Activated naive CD8-positive, alpha-beta T cell treated with anti-CD3 and anti-CD28 coated beads for 36 hours (primary cell): ENCODE data around the gene SLC7A1. TPM values are rescaled to one million over a fixed set of nuclear protein-coding genes. Genes with fewer than 3 reads are reported as not detected.

Source experiments
- DNase-seq: peaks from one replicate; pipeline ENCODE4 v3.0.0; 2021
- H3K27ac Mint-ChIP-seq: one replicate; pipeline ENCODE4 v1.8.0; 2022; ENCODE audit warnings: mild to moderate bottlenecking, moderate library complexity, mixed read lengths
- H3K27me3 Mint-ChIP-seq: one replicate; pipeline ENCODE4 v1.8.0; 2022; ENCODE audit warnings: mild to moderate bottlenecking, mixed read lengths
- H3K36me3 Mint-ChIP-seq: one replicate; pipeline ENCODE4 v1.8.0; 2021; ENCODE audit warnings: mild to moderate bottlenecking, mixed read lengths
- H3K4me1 Mint-ChIP-seq: one replicate; pipeline ENCODE4 v1.8.0; 2021; ENCODE audit warnings: mixed read lengths
- H3K4me3 Mint-ChIP-seq: one replicate; pipeline ENCODE4 v1.8.0; 2022; ENCODE audit warnings: mild to moderate bottlenecking, moderate library complexity, mixed read lengths
- H3K9me3 Mint-ChIP-seq: one replicate; pipeline ENCODE4 v1.8.0; 2022; ENCODE audit warnings: mixed read lengths
- total RNA-seq, 2 experiments: library from RNA; stranded (reverse); gene quantifications; one replicate each; pipeline ENCODE4 v1.2.3, GENCODE V29; 2021

The SLC7A1 gene
- total RNA-seq, 2 experiments from 2014 or later = 152 to 155 TPM

DNA sequence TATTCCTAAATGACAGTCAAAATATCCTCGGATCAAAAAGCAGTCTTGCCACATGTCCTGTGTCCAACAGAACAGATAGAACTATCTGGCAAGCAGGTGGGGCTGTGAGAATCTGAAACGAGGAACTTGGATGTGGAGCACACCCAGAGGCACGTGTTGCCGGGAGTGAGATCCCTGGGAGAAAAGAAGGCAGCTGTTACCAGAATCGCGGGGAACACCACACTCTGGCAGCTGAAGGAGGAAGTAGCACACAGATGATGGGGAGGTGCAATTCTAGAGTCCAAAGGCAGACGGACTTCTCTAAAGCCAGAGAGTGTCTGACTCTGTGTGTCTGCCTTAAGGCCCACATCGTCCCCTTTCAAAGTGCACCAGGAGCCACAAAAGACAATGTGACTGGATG lies 22.3 kb downstream of the SLC7A1 start:
- Mint-ChIP-seq H3K27ac (no peak overlapping the region), H3K9me3 (no peaks in the 10 kb centered on the region), H3K4me3 (no peak overlapping the region), H3K27me3 (no peaks in the 10 kb centered on the region), H3K36me3 (peaks cover 53% of the 10 kb centered on the region), H3K4me1 (peaks cover 35% of the 10 kb centered on the region)
- DNase-seq = no peak

- Mint-ChIP-seq H3K36me3 (peaks cover 53% of the 10 kb centered on the region), H3K27me3 (no peaks in the 10 kb centered on the region), H3K4me1 (peaks cover 35% of the 10 kb centered on the region), H3K9me3 (no peaks in the 10 kb centered on the region), H3K4me3 (no peak overlapping the region), H3K27ac (no peak overlapping the region)
- DNase-seq = no peak
These were observed 22.9 kb downstream of the SLC7A1 start for GRCh38 chr13:29572575-29572974.

DNA sequence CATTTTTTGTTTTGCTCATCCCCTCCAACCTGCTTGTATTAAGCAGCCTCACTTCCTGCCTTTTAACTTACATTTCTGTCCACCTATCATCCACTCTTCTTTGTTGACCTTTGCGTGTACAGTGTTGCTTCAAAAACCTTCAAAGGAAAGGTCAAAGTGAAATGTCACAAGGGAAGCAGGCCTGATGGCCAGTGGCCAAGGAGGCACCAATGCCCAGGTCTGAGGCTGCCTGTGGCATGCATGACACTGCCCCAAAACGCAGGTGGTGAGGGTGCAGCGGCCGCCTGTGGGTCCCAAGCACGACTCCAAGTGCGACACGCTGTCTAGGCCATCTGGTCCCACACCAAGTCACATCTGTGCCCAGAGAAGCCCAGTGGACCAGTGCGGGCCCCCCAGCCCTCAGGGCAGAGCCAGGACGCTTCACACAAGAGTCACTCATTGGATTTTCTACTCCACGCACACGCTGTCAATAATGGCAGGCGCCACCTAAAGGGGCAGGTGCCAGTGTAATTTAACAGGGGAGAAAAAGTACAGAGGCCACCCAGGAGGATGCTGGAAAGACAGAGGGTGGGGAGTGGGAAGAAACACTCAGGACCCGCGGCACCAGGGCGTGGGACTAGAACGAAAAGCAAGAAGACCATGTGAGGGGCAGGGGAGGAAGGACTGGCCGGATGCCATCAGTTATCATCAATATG lies 23.5 kb downstream of the SLC7A1 start:
- no peaks in the 10 kb centered on the region for H3K27me3 Mint-ChIP-seq
- peaks cover 54% of the 10 kb centered on the region for H3K36me3 Mint-ChIP-seq
- peaks cover 35% of the 10 kb centered on the region for H3K4me1 Mint-ChIP-seq
- no peak for DNase-seq
- no peak overlapping the region for H3K4me3 Mint-ChIP-seq
- no peaks in the 10 kb centered on the region for H3K9me3 Mint-ChIP-seq
- no peak overlapping the region for H3K27ac Mint-ChIP-seq

DNA sequence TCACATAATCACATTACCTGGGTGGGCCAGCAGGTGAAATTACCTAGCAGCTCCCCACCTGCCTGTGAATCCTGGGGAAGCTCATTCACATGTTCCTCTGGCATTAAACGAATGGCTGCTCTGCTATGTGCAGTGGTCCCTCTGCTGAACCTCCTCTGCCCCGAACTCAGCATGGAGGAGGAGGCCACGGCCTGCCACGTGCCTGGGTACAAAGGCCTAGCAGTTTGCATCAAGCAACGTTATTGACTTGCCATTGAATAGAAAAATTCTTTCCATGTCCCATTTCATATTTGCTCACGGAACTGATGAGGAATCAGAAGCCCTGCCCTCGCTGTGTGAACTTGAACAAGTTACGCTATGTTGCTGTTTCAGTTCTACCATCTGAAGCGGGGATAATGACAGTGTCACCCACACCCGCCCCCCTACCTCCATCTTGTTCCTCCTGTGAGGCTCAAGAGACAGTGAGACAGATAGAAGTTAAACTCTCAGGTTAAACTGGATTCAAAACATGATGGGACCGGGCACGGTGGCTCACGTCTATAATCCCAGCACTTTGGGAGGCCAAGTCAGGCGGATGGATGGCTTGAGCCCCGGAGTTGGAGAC lies 25.3 kb downstream of the SLC7A1 start:
- Mint-ChIP-seq H3K4me1 (peaks cover 45% of the 10 kb centered on the region), H3K27ac (no peak overlapping the region), H3K9me3 (no peaks in the 10 kb centered on the region), H3K4me3 (no peak overlapping the region), H3K36me3 (peaks cover 51% of the 10 kb centered on the region), H3K27me3 (no peaks in the 10 kb centered on the region)
- DNase-seq = no peak

GRCh38 chr13:29569253-29570050 lies 26.0 kb downstream of the SLC7A1 start:
- DNase-seq = no peak
- Mint-ChIP-seq H3K4me3 (no peak overlapping the region), H3K27ac (no peak overlapping the region), H3K36me3 (peaks cover 49% of the 10 kb centered on the region), H3K27me3 (no peaks in the 10 kb centered on the region), H3K4me1 (peaks cover 46% of the 10 kb centered on the region), H3K9me3 (no peaks in the 10 kb centered on the region)

DNA sequence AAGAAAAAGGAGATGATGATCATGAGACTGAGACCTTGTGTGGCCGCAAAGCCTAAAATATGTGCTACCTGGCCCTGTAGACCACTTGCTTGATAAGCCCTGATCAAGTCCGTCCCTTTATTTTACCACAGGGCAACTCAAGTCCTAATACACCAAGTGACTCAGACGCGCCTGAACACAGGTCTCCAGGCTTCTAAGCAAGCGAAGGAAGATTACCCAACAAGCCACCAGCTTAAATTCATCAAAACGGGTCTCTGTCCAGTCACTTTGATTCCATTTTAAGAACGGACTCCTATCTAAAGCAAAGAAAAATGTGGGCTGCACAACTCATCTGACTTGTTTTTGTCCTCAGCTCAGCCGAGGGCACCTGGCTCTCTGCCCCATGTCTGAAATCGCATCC lies 26.8 kb downstream of the SLC7A1 start:
- Mint-ChIP-seq H3K27ac (no peak overlapping the region), H3K4me3 (no peak overlapping the region), H3K27me3 (no peaks in the 10 kb centered on the region), H3K36me3 (peaks cover 47% of the 10 kb centered on the region), H3K9me3 (no peaks in the 10 kb centered on the region), H3K4me1 (peaks cover 44% of the 10 kb centered on the region)
- DNase-seq = no peak

- Mint-ChIP-seq H3K4me3 (no peak overlapping the region), H3K36me3 (peaks cover 39% of the 10 kb centered on the region)
- DNase-seq = no peak
These were observed 28.1 kb downstream of the SLC7A1 start for GRCh38 chr13:29567411-29567810.

GRCh38 chr13:29566206-29566605 lies 29.3 kb downstream of the SLC7A1 start:
- Mint-ChIP-seq H3K4me1 (peaks cover 41% of the 10 kb centered on the region), H3K27me3 (no peaks in the 10 kb centered on the region), H3K36me3 (peaks cover 34% of the 10 kb centered on the region), H3K27ac (no peak overlapping the region), H3K9me3 (no peaks in the 10 kb centered on the region), H3K4me3 (no peak overlapping the region)
- DNase-seq = no peak

More at GRCh38 chr13:29567411-29567810, 28.1 kb downstream of the SLC7A1 start:
- H3K9me3 Mint-ChIP-seq = no peaks in the 10 kb centered on the region
- no peak overlapping the region for H3K27ac Mint-ChIP-seq
- no peaks in the 10 kb centered on the region for H3K27me3 Mint-ChIP-seq
- peaks cover 49% of the 10 kb centered on the region for H3K4me1 Mint-ChIP-seq

- Mint-ChIP-seq H3K9me3 (no peaks in the 10 kb centered on the region), H3K27me3 (no peaks in the 10 kb centered on the region), H3K4me3 (no peak overlapping the region), H3K4me1 (peaks cover 35% of the 10 kb centered on the region), H3K27ac (no peak overlapping the region), H3K36me3 (peaks cover 28% of the 10 kb centered on the region)
- DNase-seq = no peak
These were observed 30.7 kb downstream of the SLC7A1 start for GRCh38 chr13:29564818-29565217.

GRCh38 chr13:29564373-29564772 lies 31.1 kb downstream of the SLC7A1 start:
- Mint-ChIP-seq H3K27me3 (no peaks in the 10 kb centered on the region), H3K4me3 (no peak overlapping the region), H3K4me1 (peaks cover 35% of the 10 kb centered on the region), H3K36me3 (peaks cover 25% of the 10 kb centered on the region), H3K9me3 (no peaks in the 10 kb centered on the region), H3K27ac (no peak overlapping the region)
- DNase-seq = no peak

DNA sequence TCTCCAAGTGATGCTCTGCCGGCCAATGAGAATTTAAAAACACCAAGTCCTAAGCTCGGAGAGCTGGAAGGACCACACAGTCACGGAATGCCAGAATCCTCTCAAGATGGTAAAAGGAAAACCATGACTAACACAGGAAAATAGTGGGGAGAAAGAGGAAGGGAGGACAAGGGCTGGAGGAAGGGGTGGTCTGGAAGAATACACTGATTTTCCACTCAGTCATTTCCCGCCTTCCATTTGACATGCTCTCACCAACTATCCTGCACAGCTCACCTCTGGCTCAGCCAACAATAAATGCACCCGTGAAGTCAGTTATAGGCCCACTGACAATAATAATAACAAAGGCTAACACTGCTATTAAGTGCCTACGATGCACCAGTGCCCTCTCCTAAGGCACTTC lies 31.5 kb downstream of the SLC7A1 start:
- peaks cover 23% of the 10 kb centered on the region for H3K36me3 Mint-ChIP-seq
- H3K27me3 Mint-ChIP-seq = no peaks in the 10 kb centered on the region
- H3K9me3 Mint-ChIP-seq = no peaks in the 10 kb centered on the region
- H3K4me3 Mint-ChIP-seq = no peak overlapping the region
- no peak overlapping the region for H3K27ac Mint-ChIP-seq
- H3K4me1 Mint-ChIP-seq = peaks cover 32% of the 10 kb centered on the region
- DNase-seq = no peak

GRCh38 chr13:29562786-29563438 lies 32.6 kb downstream of the SLC7A1 start:
- peaks cover 29% of the 10 kb centered on the region for H3K4me1 Mint-ChIP-seq
- DNase-seq = no peak
- H3K36me3 Mint-ChIP-seq = peaks cover 14% of the 10 kb centered on the region
- H3K27me3 Mint-ChIP-seq = no peaks in the 10 kb centered on the region
- no peaks in the 10 kb centered on the region for H3K9me3 Mint-ChIP-seq
- no peak overlapping the region for H3K27ac Mint-ChIP-seq
- H3K4me3 Mint-ChIP-seq = no peak overlapping the region

DNA sequence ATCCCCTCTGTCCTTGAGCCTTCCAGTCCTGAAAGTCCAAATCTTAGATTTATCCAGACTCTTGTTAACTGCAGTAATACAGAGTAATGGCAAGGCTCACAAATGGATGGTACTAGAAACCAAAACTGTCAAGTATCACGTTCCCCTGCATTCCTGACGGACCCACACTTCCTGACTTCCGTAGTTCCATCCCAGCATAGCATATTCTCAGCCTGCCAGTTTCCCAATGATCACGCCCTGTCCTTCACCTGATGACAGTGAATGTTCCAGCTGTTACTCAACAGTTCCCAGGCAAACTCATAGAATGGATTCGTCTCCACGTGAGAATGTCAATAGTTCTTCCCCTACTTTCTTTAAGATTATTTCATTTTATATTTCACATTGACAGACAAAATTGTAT lies 33.6 kb downstream of the SLC7A1 start:
- peaks cover 34% of the 10 kb centered on the region for H3K4me1 Mint-ChIP-seq

GRCh38 chr13:29556742-29557141 lies 38.7 kb downstream of the SLC7A1 start:
- no peak for DNase-seq
- Mint-ChIP-seq H3K9me3 (no peaks in the 10 kb centered on the region), H3K27me3 (no peaks in the 10 kb centered on the region), H3K4me3 (no peak overlapping the region), H3K36me3 (peaks cover 31% of the 10 kb centered on the region), H3K27ac (no peak overlapping the region), H3K4me1 (peaks cover 7% of the 10 kb centered on the region)

More for the DNA sequence above, 33.6 kb downstream of the SLC7A1 start:
- H3K9me3 Mint-ChIP-seq = no peaks in the 10 kb centered on the region
- DNase-seq = no peak
- no peak overlapping the region for H3K27ac Mint-ChIP-seq
- no peak overlapping the region for H3K4me3 Mint-ChIP-seq
- peaks cover 16% of the 10 kb centered on the region for H3K36me3 Mint-ChIP-seq
- no peaks in the 10 kb centered on the region for H3K27me3 Mint-ChIP-seq

DNA sequence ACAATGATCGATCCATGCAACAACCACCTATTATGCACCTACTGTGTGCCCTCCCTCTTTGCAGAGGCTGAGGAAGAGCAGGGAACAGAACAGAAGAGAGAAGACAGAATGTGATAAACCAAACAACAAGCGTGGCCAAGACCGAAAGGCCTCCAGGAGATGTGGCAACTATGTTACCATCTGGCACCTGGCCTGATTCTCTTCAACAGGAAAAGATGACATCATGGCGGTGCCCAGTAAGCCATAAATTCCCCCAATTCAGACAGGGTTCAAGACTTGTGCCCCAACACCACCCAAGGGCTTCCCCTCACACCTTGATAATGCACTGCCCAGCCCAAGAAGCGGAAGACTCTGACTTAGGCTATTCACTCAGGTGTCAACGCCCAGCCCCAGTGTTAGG lies 44.3 kb downstream of the SLC7A1 start:
- H3K27me3 Mint-ChIP-seq = no peaks in the 10 kb centered on the region
- no peak overlapping the region for H3K27ac Mint-ChIP-seq
- H3K4me1 Mint-ChIP-seq = peaks cover 5% of the 10 kb centered on the region
- H3K36me3 Mint-ChIP-seq = peaks cover 45% of the 10 kb centered on the region
- no peaks in the 10 kb centered on the region for H3K9me3 Mint-ChIP-seq
- no peak overlapping the region for H3K4me3 Mint-ChIP-seq
- DNase-seq = no peak
